Activated naive CD4-positive, alpha-beta T cell treated with anti-CD3 and anti-CD28 coated beads, Interleukin-2, amount 50 U/mL, for 24 hours (primary cell): ENCODE data around the gene TET3.
"Not testable (repeated sequence)": the region's sequence is repeated elsewhere in the genome, so short reads cannot be mapped to it uniquely, and the experiment has no call there.

Experiments used
- H3K27ac Mint-ChIP-seq: one replicate; pipeline ENCODE4 v1.8.0; 2021; ENCODE audit warnings: mild to moderate bottlenecking, mixed read lengths
- H3K27me3 Mint-ChIP-seq: one replicate; pipeline ENCODE4 v1.8.0; 2021; ENCODE audit warnings: mixed read lengths
- H3K36me3 Mint-ChIP-seq: one replicate; pipeline ENCODE4 v1.8.0; 2021; ENCODE audit warnings: mixed read lengths
- H3K4me1 Mint-ChIP-seq: one replicate; pipeline ENCODE4 v1.8.0; 2021; ENCODE audit warnings: mixed read lengths
- H3K4me3 Mint-ChIP-seq: one replicate; pipeline ENCODE4 v1.8.0; 2021; ENCODE audit warnings: mild to moderate bottlenecking, mixed read lengths
- H3K9me3 Mint-ChIP-seq: one replicate; pipeline ENCODE4 v1.8.0; 2021; ENCODE audit warnings: mixed read lengths

The TET3 gene

DNA sequence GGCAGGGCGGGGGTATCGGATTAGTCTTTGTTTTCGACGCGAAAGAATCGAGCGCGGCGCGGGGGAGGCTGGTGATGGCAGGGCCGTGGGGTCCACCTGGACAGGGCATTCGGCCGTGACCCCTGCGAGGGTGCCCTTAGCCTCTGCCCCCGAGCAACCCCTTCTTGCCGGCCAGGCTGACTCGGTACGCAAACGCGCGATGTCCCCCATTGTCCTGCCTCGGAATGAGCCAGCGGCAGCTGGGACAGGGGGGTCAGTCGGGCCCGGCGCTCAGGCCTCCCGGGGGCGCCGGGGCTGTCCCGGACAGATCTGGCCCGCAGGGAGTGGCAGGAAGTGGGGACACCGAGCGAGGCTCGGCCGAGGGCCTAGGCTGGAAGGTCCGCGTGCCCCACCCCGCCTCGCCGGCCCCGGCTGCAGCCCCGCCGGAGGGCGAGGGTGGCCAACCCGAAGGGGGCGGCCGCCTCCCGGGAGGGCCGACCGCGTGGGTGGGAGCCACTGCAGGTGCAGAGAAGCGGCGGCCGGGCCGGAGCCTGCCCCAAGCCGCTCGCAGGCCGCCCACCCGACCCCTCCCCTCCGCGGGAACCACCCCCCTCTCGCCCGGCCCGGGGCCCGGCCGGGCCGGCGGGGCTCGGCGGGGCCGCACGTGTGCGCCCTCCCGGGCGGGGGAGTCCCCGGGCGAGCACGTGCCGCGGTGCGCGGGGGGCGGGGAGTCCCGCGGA lies at the start of gene TET3:
TSS of gene TET3 (plus strand) at position 708 of the 719 bp plus-strand sequence. CDS start 1,494 bp downstream, outside the sequence.
- Mint-ChIP-seq H3K4me1 (peaks cover 71% of the 10 kb centered on the region), H3K9me3 (no peaks in the 10 kb centered on the region), H3K4me3 (peak within 1 kb of the TSS; percentile 92), H3K27ac (peak within 1 kb of the TSS; percentile 91), H3K36me3 (peaks cover 19% of the 10 kb centered on the region), H3K27me3 (no peaks in the 10 kb centered on the region)

DNA sequence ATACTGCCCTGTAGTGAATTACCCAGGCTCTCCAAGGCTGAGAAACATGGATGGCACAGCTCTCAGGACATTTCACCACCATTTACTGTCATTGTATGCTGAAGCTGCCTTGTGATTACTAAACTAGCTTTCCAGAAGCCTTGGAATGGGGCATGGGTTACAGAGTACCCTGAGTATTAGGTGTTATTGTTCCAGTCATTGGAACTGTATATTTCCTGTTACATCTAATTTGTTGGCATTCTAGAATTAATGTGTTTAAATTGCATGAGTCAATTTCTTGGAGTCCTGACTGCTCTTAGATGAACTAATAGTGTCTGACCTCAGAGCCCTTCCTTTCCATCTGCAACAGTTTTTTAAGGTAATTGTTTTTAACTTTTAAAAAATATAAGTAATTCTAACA lies 49.1 kb upstream of the TET3 start:
- H3K4me1 Mint-ChIP-seq = peaks cover 89% of the 10 kb centered on the region
- H3K27ac Mint-ChIP-seq = no peak overlapping the region
- H3K27me3 Mint-ChIP-seq = no peaks in the 10 kb centered on the region
- H3K9me3 Mint-ChIP-seq = no peaks in the 10 kb centered on the region
- H3K36me3 Mint-ChIP-seq = peaks cover 26% of the 10 kb centered on the region
- no peak overlapping the region for H3K4me3 Mint-ChIP-seq

- Mint-ChIP-seq H3K4me3 (no peak overlapping the region), H3K9me3 (no peaks in the 10 kb centered on the region), H3K4me1 (peaks cover 88% of the 10 kb centered on the region), H3K27me3 (no peaks in the 10 kb centered on the region), H3K36me3 (peaks cover 23% of the 10 kb centered on the region), H3K27ac (peak overlapping the region; percentile 9)
Observed at GRCh38 chr2:73937103-73937885, 47.4 kb upstream of the TET3 start.

GRCh38 chr2:73937899-73938298 lies 46.8 kb upstream of the TET3 start:
- Mint-ChIP-seq H3K27me3 (no peaks in the 10 kb centered on the region), H3K36me3 (peaks cover 28% of the 10 kb centered on the region), H3K4me1 (peaks cover 88% of the 10 kb centered on the region), H3K4me3 (no peak overlapping the region), H3K9me3 (no peaks in the 10 kb centered on the region), H3K27ac (peak overlapping the region; percentile 73)

GRCh38 chr2:73938718-73939352 lies 45.9 kb upstream of the TET3 start:
- Mint-ChIP-seq H3K9me3 (no peaks in the 10 kb centered on the region), H3K27me3 (no peaks in the 10 kb centered on the region), H3K27ac (peak overlapping the region; percentile 46), H3K4me1 (peaks cover 86% of the 10 kb centered on the region), H3K4me3 (peak overlapping the region; percentile 36), H3K36me3 (peaks cover 26% of the 10 kb centered on the region)

DNA sequence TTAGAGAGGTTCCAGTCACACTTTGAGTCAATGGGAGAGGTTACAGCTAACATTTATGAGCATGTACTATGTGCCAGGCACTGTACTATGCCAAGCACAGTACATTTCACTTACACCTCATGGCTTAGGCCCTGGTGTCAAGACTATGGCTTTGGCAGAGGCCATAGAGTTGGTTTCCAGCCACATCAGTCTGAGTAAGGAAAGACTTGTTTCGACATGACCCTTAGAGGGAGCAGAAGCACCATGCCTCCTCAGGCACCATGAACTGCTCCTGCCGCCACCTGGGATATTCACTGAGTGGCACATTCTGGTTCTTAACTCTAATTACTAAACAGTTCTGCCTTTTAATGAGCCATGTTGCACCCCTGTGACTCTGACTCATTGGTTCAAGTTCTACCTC lies 45.3 kb upstream of the TET3 start:
- Mint-ChIP-seq H3K27me3 (no peaks in the 10 kb centered on the region), H3K27ac (peak overlapping the region; percentile 94), H3K9me3 (no peaks in the 10 kb centered on the region), H3K4me1 (peaks cover 87% of the 10 kb centered on the region), H3K4me3 (peak overlapping the region; percentile 43), H3K36me3 (peaks cover 27% of the 10 kb centered on the region)

- not testable (repeated sequence) for H3K27me3 Mint-ChIP-seq, H3K9me3 Mint-ChIP-seq
- peak overlapping the region; percentile 94 for H3K27ac Mint-ChIP-seq
- peaks cover 93% of the 10 kb centered on the region for H3K4me1 Mint-ChIP-seq
- H3K4me3 Mint-ChIP-seq = peak overlapping the region; percentile 43
- peaks cover 32% of the 10 kb centered on the region for H3K36me3 Mint-ChIP-seq
Observed at GRCh38 chr2:73940066-73940465, 44.6 kb upstream of the TET3 start.

DNA sequence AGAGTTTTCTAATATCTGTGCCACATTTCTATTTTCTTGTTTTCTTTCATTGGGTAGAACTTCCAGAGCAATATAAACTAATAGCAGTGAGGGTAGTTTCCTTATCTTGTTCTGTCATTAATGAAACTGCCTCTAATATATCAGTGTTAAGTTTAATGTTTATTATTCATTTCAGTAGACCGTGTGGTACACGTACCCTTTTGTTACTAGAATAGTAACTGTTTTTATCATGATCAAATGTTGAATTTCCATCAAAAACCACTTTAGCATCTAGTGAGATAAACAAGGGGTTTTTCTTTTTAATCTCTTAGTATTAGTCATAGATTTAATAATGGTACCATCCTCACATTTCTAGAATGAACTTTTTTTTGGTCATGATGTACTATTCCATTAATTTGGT lies 42.0 kb upstream of the TET3 start:
- Mint-ChIP-seq H3K27ac (peak overlapping the region; percentile 68), H3K9me3 (no peaks in the 10 kb centered on the region), H3K4me1 (peaks cover 93% of the 10 kb centered on the region), H3K4me3 (peak overlapping the region; percentile 26), H3K27me3 (no peaks in the 10 kb centered on the region), H3K36me3 (peaks cover 26% of the 10 kb centered on the region)

DNA sequence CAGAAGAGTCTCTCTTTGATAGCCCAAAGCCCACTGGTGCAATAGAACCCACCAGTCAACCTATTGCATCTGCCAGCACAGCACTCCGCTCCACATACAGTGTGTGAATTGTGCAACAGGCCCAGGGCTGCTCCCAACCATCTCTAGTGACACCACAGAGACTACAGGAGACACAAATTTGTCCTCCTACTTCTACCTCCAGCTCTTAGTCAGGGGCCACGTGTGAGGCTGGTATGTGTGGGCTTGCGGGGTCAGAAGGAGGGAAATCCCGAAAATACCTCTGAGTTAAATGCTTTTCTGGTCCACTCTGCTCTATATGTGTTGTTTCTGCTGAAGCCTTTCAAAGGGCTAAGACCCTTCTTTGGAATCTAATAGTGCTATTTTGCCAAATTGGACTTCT lies 40.0 kb upstream of the TET3 start:
- peaks cover 93% of the 10 kb centered on the region for H3K4me1 Mint-ChIP-seq
- no peaks in the 10 kb centered on the region for H3K9me3 Mint-ChIP-seq
- H3K27ac Mint-ChIP-seq = peak overlapping the region; percentile 79
- no peaks in the 10 kb centered on the region for H3K27me3 Mint-ChIP-seq
- peaks cover 28% of the 10 kb centered on the region for H3K36me3 Mint-ChIP-seq
- peak overlapping the region; percentile 15 for H3K4me3 Mint-ChIP-seq

DNA sequence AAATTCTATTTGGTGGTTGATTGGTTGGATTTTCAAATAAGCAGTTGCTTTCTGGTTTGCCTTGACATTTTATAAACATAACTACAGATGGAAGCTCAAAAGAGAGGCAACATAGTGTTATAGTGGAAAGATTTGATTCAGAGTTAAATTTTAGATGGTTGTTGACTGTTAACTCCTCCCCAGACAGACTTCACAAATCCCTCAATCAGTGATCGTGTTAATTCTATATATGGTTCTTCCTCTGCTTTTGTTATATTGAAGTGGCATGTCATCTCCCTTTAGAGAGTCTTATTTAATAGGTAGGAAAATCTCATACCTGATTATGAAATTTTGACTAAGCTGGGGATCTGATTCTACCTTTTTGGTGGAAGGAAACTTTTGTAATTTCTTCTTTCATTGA lies 38.5 kb upstream of the TET3 start:
- no peaks in the 10 kb centered on the region for H3K27me3 Mint-ChIP-seq
- H3K36me3 Mint-ChIP-seq = peaks cover 30% of the 10 kb centered on the region
- H3K4me3 Mint-ChIP-seq = peak overlapping the region; percentile 12
- H3K9me3 Mint-ChIP-seq = no peaks in the 10 kb centered on the region
- peak overlapping the region; percentile 49 for H3K27ac Mint-ChIP-seq
- H3K4me1 Mint-ChIP-seq = peaks cover 93% of the 10 kb centered on the region

DNA sequence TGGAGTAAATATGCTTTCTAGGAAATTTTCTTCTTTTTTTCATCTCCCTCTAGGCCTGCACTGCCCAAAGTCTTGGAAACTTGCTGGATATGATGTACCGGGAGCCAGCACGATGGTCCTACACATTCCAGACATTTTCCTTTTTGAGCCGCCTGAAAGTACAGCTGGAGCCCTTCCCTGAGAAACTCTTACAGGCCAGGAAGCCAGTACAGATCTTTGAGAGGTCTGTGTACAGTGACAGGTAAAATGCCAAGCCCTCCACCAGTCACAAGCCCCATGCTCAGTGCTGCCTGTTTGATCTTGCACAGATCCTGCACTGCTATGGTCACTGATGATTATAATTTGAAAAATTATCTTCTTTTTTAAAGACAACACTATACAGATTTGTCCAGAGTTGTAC lies 38.0 kb upstream of the TET3 start:
- no peaks in the 10 kb centered on the region for H3K9me3 Mint-ChIP-seq
- peak overlapping the region; percentile 49 for H3K27ac Mint-ChIP-seq
- peaks cover 31% of the 10 kb centered on the region for H3K36me3 Mint-ChIP-seq
- peaks cover 94% of the 10 kb centered on the region for H3K4me1 Mint-ChIP-seq
- H3K27me3 Mint-ChIP-seq = no peaks in the 10 kb centered on the region
- no peak overlapping the region for H3K4me3 Mint-ChIP-seq

- no peak overlapping the region for H3K4me3 Mint-ChIP-seq
- peaks cover 95% of the 10 kb centered on the region for H3K4me1 Mint-ChIP-seq
- no peaks in the 10 kb centered on the region for H3K27me3 Mint-ChIP-seq
- H3K9me3 Mint-ChIP-seq = no peaks in the 10 kb centered on the region
- H3K36me3 Mint-ChIP-seq = peaks cover 38% of the 10 kb centered on the region
- H3K27ac Mint-ChIP-seq = no peak overlapping the region
Observed at GRCh38 chr2:73947412-73948018, 37.2 kb upstream of the TET3 start.

DNA sequence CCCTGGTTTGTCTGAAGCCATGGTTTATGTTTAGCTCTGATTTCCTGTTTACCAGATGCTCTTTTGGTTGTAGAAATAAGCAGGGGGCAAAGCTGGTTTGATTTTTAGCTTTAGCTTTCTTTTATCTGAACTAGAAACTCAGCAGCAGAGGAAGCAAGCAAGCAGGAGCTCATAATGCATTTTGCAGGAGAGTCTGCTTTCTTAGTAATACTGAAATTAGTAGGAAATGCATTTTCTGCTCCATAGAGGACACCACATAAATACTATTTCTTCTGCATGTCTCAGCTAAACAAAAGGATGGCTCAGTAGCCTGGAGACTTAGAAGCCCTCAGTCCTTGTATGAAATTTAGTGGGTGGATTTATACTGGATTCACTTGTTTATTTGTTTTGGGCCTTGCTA lies 34.9 kb upstream of the TET3 start:
- Mint-ChIP-seq H3K36me3 (peaks cover 34% of the 10 kb centered on the region), H3K4me1 (peaks cover 87% of the 10 kb centered on the region), H3K27me3 (no peaks in the 10 kb centered on the region), H3K4me3 (no peak overlapping the region), H3K27ac (no peak overlapping the region), H3K9me3 (no peaks in the 10 kb centered on the region)

DNA sequence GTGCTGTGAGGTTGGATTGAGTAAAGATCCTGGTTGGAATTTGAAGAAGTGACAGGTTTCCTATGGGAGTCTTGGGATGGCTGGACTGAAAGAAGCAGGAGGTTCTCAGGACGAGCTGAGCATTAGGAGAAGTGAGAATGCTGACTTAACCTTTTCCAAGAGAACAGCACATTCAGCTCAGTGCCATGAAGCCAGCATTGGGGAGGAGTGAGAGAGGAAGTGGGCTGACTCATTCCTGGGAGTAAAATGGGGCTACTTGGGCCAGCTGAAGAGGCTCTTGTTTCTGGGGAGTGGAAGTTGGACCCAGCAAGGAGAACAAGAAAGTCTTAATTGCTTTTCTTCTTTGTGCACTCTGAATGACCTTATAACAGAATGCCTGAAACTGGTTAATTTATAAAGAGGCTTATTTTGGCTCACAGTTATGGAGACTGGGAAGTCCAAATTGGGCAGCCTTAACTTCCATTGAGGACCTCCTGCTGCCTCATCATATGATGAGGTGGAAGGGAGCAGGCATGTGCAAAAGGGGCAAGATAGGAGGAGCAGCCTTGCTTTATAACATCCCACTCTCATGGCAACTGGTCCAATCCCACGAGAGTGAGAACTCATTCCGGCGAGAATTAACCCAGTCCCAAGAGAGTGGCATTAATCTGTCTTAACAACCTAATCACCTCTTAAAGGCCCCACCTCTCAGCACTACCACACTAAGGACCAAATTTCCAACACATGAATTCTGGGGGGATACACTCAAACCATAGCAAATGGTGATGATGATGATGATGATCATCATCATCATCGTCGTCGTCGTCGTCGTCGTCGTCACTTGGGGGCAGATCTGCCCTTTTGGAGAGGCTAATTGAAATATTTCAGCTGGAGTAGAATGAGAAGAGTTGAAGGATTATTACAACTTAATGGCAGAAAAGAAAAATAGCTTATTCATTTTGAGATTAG lies 31.9 kb upstream of the TET3 start:
- Mint-ChIP-seq H3K27ac (no peak overlapping the region), H3K36me3 (peaks cover 38% of the 10 kb centered on the region), H3K4me3 (no peak overlapping the region), H3K4me1 (peaks cover 82% of the 10 kb centered on the region), H3K9me3 (no peaks in the 10 kb centered on the region), H3K27me3 (no peaks in the 10 kb centered on the region)
